Stimulated activated CD8-positive, alpha-beta memory T cell treated with anti-CD3 and anti-CD28 coated beads, Interleukin-15, amount 100 ng/mL, for 4 hours (primary cell): ENCODE measurements around the gene ZC3H7A.

ENCODE experiments used
- DNase-seq, 2 donors: peaks; one replicate each; pipeline ENCODE4 v3.0.0-alpha.2; 2020; ENCODE audit warnings: low read depth in 2 of 2

Gene ZC3H7A

GRCh38 chr16:11705311-11706025, 91.6 kb downstream of the ZC3H7A start:
- DNase-seq: no peak
